NCI-H146 treated with DMSO at 0.1 percent for 48 hours (cell line): ENCODE results near the gene ARHGEF35.
"Not testable (repeated sequence)": the region's sequence is repeated elsewhere in the genome, so short reads cannot be mapped to it uniquely, and the experiment has no call there.

ENCODE experiments used
- DNase-seq: peaks from one replicate; lab custom pipeline; 2025; ENCODE audit not compliant: unreplicated experiment; lab: John Stamatoyannopoulos, UW

Gene ARHGEF35

DNA sequence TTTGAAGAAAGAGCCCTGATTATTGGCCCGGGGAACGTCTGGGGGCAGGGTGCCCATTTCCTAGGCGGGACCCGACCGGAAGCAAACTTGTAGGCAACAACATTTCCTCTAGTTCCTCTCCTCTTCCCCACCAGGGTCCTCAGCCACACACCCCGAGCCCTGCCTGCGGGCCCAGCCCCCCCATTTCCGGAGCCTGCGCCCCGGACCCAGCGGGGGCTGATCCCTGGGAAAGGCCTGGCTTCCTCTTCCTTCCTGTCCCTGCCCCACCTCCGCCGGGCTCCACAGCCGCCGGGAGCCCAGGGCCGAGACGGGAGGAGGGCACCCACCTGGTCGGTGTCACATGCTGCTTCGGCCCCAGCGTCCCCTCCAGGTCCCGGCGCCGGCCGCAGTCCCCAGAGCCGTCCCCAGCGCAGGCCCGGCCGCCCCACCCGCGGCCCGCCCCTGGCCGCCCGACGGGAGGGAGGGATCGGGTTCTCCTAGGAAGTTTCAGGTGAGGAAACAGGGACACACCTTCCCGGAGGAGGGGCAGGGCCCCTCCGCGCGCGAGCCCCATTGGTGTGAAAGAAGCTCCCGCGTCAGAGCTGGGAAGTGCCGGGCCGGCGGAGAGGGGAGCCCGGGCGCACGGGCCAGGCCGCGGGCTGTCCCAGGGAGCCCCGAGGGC, at the start of gene ARHGEF35:
Gene ARHGEF35 (minus strand): TSS at position 622 of the 661 bp plus-strand sequence. CDS start 7,450 bp downstream, outside the sequence.
- not testable (repeated sequence) for DNase-seq

DNA sequence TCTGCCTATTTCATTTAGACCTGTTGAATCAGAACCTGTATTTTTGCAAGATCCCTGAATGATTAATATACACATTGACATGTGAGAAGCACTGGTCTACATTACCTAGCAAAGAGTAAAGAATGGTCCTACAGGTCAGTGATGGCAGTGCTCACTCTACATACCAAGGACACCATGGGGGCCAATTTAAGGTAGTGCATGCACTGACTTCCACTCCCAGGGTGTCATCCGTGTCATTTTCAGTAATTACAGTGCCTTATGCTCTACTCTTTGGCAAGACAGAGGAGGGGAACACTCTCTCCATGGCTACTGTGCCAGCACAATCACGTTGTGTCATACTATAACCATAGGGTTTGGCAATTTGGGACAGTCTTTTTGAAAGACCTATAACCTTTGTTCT, 49.7 kb upstream of the ARHGEF35 start:
- not testable (repeated sequence) for DNase-seq

GRCh38 chr7:144239365-144239764, 43.7 kb upstream of the ARHGEF35 start, which contains the start of gene OR2A42:
Gene OR2A42, minus strand, starts transcription at chr7:144239605. Its CDS starts 6,762 bp downstream, at chr7:144232843.
- DNase-seq: not testable (repeated sequence)

DNA sequence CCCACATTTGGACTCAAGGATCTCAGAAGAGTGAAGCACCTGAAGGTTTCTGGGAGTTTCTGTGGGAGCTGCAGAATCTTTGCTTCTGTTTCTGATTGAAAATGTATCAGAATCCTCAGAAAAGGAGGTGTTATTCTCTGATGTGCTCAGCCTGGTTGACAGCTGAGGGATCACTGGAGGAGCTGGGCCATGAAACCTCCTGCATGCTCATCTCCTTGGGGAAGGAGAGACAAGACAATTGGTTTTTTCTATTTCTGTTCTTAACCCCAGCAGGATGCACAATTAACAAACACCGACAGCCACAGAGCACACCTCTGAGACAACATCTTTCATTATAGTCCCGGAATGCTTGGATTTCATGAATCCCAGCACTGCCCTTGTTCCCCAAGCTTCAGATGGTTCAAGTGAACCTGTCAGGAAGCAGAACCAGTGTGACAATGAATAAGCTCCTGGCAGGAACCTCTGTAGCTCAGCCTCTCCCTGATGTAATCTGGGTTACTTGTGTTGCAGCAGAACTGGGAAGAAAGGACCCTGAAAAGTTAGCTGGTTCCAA, 43.0 kb upstream of the ARHGEF35 start:
- DNase-seq: not testable (repeated sequence)

DNA sequence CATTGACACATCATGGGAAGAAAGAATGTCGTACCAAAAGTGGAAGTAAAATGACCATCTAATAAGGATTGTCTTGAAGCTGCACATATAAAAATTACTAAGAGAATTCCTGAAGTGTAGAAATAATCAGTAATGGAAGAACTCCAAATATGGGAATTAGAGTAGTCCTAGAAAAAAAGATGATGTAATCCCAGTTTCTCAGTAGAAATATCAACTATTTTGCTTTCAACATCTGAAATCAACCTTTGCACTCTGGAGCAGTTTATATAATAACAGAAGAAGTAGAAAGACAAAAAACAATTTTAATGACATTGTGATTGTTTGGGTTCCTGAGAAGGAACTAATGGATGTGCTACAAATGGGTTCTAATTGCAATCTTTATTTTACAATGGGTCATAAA, 37.4 kb upstream of the ARHGEF35 start:
- DNase-seq: not testable (repeated sequence)

DNA sequence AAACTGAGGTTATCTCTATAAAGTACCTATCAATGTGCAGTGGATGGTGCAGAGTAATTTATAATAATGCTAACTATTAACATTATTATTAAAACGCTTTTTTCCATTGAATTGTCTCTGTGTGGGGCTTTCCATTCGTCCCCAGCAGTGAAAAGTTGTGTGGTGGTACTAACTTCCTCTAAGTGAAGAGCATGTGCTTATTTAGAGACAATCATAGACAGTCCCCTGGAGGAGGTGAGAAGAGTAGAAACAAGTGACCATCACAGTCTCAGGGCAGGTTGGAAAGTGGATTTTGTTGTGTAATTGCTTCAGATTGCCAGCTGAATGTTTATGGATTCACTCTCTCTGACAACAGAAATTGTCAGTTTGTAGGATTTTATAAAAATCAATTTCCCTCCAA, 35.4 kb upstream of the ARHGEF35 start:
- DNase-seq: not testable (repeated sequence)

GRCh38 chr7:144228810-144229209, 33.2 kb upstream of the ARHGEF35 start:
- not testable (repeated sequence) for DNase-seq

DNA sequence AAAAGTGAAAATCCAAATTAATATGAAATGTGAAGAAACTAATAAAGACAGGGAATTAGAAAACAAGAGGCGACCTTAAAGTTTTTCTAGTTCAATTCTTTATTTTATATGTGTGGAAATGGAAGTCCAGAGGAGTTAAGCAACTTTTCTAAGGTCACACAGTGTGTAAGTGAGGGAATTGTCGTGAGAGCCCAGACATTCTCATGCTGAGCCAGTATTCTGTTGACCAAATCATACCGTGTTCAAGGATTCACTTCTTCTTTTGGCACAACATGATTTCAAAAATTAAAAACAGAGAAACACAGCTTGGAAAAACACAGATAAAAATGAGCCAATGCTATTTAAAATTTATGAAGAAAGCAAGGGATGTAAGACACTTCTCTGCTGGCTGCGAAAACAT, 31.2 kb upstream of the ARHGEF35 start:
- DNase-seq: not testable (repeated sequence)

GRCh38 chr7:144223675-144224074, 28.0 kb upstream of the ARHGEF35 start:
- DNase-seq: not testable (repeated sequence)

- not testable (repeated sequence) for DNase-seq
Measured at GRCh38 chr7:144220531-144220930, 24.9 kb upstream of the ARHGEF35 start.

- DNase-seq: not testable (repeated sequence)
Measured at GRCh38 chr7:144219149-144219548, 23.5 kb upstream of the ARHGEF35 start.

GRCh38 chr7:144218581-144218980, 22.9 kb upstream of the ARHGEF35 start:
- DNase-seq: not testable (repeated sequence)

DNA sequence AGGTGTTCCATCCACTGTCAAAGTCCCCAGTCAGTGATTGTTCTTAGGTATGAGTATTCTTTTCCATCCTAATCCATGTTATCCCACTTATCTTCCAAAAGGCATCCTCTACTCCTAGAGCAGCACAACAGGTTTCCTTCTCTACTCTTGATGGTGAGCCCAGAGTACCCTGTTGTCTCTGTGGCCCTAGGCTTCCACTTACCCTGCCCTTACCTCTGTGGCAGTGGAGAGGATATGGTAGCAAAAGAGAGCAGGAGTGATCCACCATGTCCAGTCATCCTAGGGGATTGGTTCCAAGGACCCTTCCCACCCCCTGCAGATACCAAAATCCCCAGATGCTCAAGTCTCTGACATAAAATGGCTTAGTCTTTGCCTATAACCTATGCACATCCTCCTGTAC, 21.6 kb upstream of the ARHGEF35 start:
- DNase-seq: not testable (repeated sequence)

GRCh38 chr7:144205306-144205705, 9.7 kb upstream of the ARHGEF35 start:
- DNase-seq: not testable (repeated sequence)

GRCh38 chr7:144203086-144203485, 7.5 kb upstream of the ARHGEF35 start:
- not testable (repeated sequence) for DNase-seq

DNA sequence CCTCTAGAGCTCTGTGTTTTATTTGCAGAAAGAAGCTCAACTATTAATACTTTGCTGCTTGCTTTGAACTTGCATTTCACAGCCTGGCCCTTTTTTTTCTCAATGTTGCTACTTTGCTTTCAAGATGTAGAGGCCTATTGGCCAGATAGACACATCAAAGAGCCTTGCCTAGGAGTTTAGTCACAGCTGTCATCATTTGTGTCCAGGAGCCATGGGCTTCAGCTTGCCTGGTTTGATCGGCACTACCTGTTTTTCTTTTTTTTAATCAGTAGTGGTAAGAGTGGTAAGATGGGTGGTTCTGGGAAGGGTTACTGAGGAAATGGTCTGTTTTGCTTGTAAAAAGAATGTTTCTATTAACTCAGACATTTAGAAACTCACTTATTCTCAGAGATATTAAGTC, 6.3 kb upstream of the ARHGEF35 start:
- not testable (repeated sequence) for DNase-seq

GRCh38 chr7:144198934-144199333, 3.3 kb upstream of the ARHGEF35 start:
- not testable (repeated sequence) for DNase-seq

GRCh38 chr7:144194453-144194852, 1.2 kb downstream of the ARHGEF35 start:
- not testable (repeated sequence) for DNase-seq

DNA sequence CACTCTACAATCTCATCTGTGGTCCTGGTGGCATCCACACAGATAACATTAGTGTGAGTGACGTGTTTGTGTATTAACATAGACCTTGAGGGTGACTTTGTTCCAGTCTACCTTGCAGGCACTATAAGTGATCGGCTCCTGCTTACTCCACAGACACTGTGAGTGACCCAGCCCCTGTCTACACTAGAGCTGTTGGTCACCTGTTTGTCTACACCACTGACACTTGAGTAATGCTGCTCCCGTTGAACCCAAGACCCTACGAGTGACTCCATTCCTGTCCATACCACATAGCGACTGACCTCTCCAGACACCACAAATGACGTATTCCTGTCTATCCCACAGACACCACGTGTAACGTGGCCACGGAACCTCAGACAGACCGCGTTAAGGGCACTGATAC, 1.9 kb downstream of the ARHGEF35 start:
- DNase-seq: not testable (repeated sequence)

GRCh38 chr7:144188578-144189171, 7.0 kb downstream of the ARHGEF35 start:
- not testable (repeated sequence) for DNase-seq

- DNase-seq: not testable (repeated sequence)
Measured at GRCh38 chr7:144187848-144188247, 7.8 kb downstream of the ARHGEF35 start.

- not testable (repeated sequence) for DNase-seq
Measured at GRCh38 chr7:144183166-144183565, 12.5 kb downstream of the ARHGEF35 start, which contains the start of gene CTAGE4. Gene CTAGE4, plus strand, starts transcription at chr7:144183466. Its CDS starts 38 bp downstream, at chr7:144183504.
